AG04449 (cell line): ENCODE measurements around the gene TTC23.
"Not testable (repeated sequence)": the region's sequence is repeated elsewhere in the genome, so short reads cannot be mapped to it uniquely, and the experiment has no call there.

Experiments
- CTCF ChIA-PET: fragments of 350-600 bp; formaldehyde crosslinking; extraction: SDS; loops from one replicate; lab custom pipeline; 2021; ENCODE audit warnings: antibody characterized with exemption; lab: Yijun Ruan, JAX
- POLR2A ChIA-PET: fragments of 400-600, 350-600 bp; formaldehyde crosslinking; extraction: SDS; loops from one replicate; lab custom pipeline; 2020; ENCODE audit warnings: antibody characterized with exemption, inconsistent platforms; lab: Yijun Ruan, JAX
- DNase-seq: peaks from one replicate; pipeline ENCODE4 v3.0.0-alpha.2; 2010; ENCODE audit warnings: low read depth, low spot score
- H3K4me3 ChIP-seq: 2 replicates; pipeline ENCODE4 v1.5.1; 2011; ENCODE audit warnings: low read depth, mild to moderate bottlenecking, control low read depth, low read length
- CTCF ChIP-seq: IDR thresholded peaks from one replicate; pipeline ENCODE4 v1.5.1; 2011; ENCODE audit warnings: mild to moderate bottlenecking, moderate library complexity, low read length, control low read depth, inconsistent platforms; ENCODE audit not compliant: insufficient read depth; ENCODE audit errors: missing control alignments

Gene TTC23

GRCh38 chr15:99201408-99202175 lies 47.8 kb downstream of the TTC23 start:
- no peak overlapping the region for H3K4me3 ChIP-seq
- CTCF ChIA-PET, result interaction anchor here (0.9 to 3.0 kb wide), 10 partner anchors 9 to 128 kb away, joined by 3 to 19 read pairs (median 4); partner anchors contain the start of gene SYNM
- POLR2A ChIA-PET, result no interaction called here
- no peak for DNase-seq
- no peak for TF ChIP-seq CTCF

- no peak for TF ChIP-seq CTCF
- no peak overlapping the region for H3K4me3 ChIP-seq
- ChIA-PET CTCF (interaction anchor here (1.0 to 1.7 kb wide), 3 partner anchors 16 to 97 kb away, joined by 3 to 8 read pairs (median 4); no protein-coding TSS in a partner anchor), POLR2A (no interaction called here)
- no peak for DNase-seq
These were observed 51.5 kb downstream of the TTC23 start for GRCh38 chr15:99197856-99198255.

GRCh38 chr15:99192181-99192580 lies 57.2 kb downstream of the TTC23 start:
- CTCF ChIA-PET, H3K4me3 ChIP-seq, POLR2A ChIA-PET, DNase-seq: not testable (repeated sequence)

- ChIA-PET CTCF (no interaction called here), POLR2A (no interaction called here)
- no peak overlapping the region for H3K4me3 ChIP-seq
- DNase-seq, result peak; percentile 42
- no peak for TF ChIP-seq CTCF
These were observed 61.4 kb downstream of the TTC23 start for GRCh38 chr15:99187936-99188335.

- no peak overlapping the region for H3K4me3 ChIP-seq
- ChIA-PET POLR2A (no interaction called here), CTCF (interaction anchor here (1.2 to 1.8 kb wide), 2 partner anchors 9 to 15 kb away, joined by 3 to 4 read pairs; no protein-coding TSS in a partner anchor)
- DNase-seq, result no peak
- no peak for TF ChIP-seq CTCF
These were observed 63.8 kb downstream of the TTC23 start for GRCh38 chr15:99185414-99186130.

GRCh38 chr15:99182791-99183190 lies 66.6 kb downstream of the TTC23 start:
- ChIA-PET POLR2A (no interaction called here), CTCF (no interaction called here)
- DNase-seq, result no peak
- H3K4me3 ChIP-seq, result no peak overlapping the region
- TF ChIP-seq CTCF, result no peak
